ENCODE data around the gene CFL1.
"Not testable (repeated sequence)": the region's sequence is repeated elsewhere in the genome, so short reads cannot be mapped to it uniquely, and the experiment has no call there.

Gene CFL1

GRCh38 chr11:65843811-65844210 is 14.2 kb downstream of the CFL1 start:
- DNase-seq (ENCODE audit: low spot score) (no peak), FAIRE-seq (no peak)

DNA sequence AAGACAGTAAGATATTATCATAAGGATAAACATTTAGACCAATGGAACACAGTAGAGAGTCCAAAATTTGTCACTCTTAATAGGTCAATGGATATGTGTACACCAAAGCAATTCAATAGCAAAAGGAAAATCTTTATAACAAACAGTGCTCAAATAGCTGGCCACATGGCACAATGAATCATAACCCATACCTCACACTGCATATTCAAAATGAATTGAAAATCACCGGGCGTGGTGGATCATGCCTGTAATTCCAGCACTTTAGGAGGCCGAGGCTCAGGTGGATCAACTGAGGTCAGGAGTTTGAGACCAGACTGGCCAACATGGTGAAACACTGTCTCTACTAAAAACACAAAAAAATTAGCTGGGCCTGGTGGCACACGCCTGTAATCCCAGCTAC is 15.8 kb downstream of the CFL1 start:
- FAIRE-seq (no peak), DNase-seq (ENCODE audit: low spot score) (no peak)

- FAIRE-seq: peak; percentile 44
- DNase-seq (ENCODE audit: low spot score): no peak
Measured at GRCh38 chr11:65834202-65834601, 23.8 kb downstream of the CFL1 start.

DNA sequence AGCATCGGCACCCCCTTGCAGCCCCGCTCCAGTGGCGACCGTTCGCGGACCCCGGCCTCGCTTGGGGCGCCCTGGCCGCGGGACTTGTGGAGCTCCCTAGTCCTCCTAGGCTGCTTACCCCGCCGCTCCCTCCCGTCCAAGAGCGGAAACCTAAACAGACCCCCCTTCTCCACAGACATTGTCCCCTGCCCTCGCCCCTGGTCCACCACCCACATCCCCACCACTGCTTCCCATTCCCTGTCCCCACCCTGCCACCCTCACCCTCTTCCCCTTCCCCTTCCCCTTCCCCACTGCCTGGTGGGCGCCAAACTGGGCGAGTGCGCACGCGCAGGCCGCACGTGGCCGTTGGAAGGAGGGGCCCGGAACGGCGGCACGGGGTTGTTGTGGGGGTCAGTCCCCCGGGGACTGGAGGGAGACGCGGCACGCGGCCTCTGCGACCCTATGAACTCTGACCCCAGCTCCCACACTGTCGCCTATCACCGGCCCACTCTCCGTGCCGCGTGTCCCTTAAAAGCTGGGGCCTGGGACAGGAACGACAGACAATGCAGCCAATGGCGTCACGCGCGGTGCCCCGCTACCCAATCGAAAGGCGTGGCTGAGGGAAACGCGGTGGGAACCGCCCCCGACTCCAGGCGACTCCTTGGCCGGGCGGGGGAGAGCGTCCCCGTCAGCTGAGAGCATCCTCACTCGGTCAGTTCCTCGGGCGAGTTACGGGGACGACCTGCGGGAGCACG is 24.5 kb downstream of the CFL1 start, which contains the start of gene SNX32:
Gene SNX32 (plus strand): TSS at position 667 of the 734 bp plus-strand sequence. CDS start 103 bp downstream, outside the sequence.
- DNase-seq (ENCODE audit: low spot score) (no peak), FAIRE-seq (no peak)

- DNase-seq (ENCODE audit: low spot score); FAIRE-seq: not testable (repeated sequence)
Measured at GRCh38 chr11:65832231-65832630, 25.7 kb downstream of the CFL1 start.

GRCh38 chr11:65829459-65829858 is 28.5 kb downstream of the CFL1 start:
- DNase-seq (ENCODE audit: low spot score): no peak
- no peak for FAIRE-seq

GRCh38 chr11:65826984-65827735 is 30.8 kb downstream of the CFL1 start:
- no peak for FAIRE-seq
- no peak for DNase-seq (ENCODE audit: low spot score)

DNA sequence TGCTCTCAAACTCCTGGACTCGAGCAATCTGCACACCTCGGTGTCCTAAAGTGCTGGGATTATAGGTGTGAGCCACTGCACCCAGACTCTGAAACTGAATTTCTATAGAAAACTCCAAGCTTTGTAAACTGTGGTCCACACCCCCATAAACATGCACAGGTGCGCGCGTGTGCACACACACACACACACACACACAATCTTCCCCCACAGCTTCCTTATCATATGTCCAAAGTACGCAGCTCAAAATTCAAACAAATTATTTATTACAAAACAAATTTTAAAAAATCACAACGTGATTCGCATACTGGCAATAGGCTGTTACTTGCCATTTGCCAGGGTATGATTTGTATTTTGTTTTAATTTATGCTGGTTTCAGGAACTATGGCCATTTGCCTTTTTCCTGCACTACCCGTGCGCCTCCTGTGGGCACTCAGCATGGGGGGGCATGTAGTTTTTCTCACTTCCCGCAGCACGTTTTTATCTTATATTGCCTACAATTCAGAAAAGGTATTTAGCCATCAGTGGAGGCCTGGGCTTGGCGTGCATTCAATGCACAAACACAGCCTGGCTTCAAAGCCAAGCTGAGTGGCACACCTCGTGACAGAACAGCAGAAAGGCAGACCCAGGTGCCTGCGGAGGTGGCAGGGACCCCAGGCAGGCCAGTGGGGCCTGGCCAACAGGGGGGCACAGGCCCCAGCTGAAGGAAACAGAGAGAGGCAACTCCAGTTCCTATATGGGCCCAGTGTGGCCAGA is 35.0 kb downstream of the CFL1 start:
- no peak for FAIRE-seq
- DNase-seq (ENCODE audit: low spot score): no peak

- no peak for FAIRE-seq
- no peak for DNase-seq (ENCODE audit: low spot score)
Measured at GRCh38 chr11:65821107-65821506, 36.9 kb downstream of the CFL1 start.

DNA sequence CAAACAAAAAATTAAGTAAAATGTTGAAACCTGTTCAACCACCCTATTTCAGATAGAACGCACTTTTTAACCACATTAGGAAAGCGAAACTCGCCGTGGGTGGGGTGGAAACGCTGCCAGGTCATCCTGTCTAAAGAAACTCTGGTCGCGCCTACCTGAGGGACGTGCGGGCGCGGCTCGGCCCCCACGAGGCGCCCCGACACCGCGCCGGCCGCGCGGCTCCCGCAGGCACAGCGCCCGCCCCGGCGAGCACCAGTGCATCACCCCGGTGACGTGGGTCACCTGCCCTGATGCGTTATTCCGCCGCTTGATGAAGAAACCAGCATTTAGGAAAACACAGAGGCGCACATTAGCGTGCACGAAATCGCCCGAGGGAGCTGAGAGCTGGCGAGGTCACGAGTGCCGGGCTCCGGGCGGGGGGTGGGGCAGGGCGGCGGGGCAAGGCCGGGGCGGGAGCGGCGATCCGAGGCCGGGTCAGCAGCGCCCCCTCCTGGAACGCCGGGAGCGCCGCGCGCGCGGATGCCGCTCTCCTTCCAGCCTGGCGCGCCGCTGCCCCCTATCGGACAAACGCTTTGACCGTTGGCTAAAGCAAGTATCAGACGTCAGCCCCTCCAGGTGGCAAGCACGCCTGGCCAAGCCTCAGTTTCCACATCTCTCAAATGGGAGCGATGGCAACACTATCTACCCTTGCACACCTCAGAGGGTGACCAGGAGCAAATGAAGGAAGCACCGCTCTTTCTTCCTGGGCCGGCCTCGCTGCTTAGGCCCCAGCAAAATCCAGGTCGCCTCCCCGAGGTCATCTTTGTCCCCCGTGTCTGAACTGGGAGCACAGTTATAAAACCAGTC is 39.9 kb downstream of the CFL1 start:
- FAIRE-seq: peak; percentile 23

GRCh38 chr11:65817312-65817834 is 40.6 kb downstream of the CFL1 start:
- no peak for FAIRE-seq
- no peak for DNase-seq (ENCODE audit: low spot score)

More for the DNA sequence above, 39.9 kb downstream of the CFL1 start:
- DNase-seq (ENCODE audit: low spot score): peak; percentile 96

DNA sequence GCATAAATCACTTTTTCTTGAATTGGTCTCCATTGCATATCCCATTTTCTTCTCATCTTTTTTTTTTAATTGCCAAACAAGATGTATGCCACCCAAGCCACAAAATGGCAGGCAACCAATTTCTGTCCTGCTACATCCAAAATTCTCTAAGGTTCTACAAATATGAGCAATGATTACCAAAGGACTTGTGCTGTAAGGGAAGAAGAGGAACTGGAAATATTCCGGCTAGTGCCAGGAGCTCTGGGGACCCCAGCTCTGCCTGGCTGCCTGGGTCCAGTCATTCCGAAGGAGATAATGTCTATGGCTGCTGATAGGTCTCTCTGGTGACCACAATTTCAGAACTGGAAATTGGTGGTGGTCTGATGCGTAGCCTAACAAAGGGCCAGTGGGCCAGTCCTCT is 41.3 kb downstream of the CFL1 start:
- DNase-seq (ENCODE audit: low spot score) (no peak), FAIRE-seq (no peak)

- DNase-seq (ENCODE audit: low spot score) (no peak), FAIRE-seq (no peak)
Measured at GRCh38 chr11:65814986-65815565, 42.9 kb downstream of the CFL1 start.

DNA sequence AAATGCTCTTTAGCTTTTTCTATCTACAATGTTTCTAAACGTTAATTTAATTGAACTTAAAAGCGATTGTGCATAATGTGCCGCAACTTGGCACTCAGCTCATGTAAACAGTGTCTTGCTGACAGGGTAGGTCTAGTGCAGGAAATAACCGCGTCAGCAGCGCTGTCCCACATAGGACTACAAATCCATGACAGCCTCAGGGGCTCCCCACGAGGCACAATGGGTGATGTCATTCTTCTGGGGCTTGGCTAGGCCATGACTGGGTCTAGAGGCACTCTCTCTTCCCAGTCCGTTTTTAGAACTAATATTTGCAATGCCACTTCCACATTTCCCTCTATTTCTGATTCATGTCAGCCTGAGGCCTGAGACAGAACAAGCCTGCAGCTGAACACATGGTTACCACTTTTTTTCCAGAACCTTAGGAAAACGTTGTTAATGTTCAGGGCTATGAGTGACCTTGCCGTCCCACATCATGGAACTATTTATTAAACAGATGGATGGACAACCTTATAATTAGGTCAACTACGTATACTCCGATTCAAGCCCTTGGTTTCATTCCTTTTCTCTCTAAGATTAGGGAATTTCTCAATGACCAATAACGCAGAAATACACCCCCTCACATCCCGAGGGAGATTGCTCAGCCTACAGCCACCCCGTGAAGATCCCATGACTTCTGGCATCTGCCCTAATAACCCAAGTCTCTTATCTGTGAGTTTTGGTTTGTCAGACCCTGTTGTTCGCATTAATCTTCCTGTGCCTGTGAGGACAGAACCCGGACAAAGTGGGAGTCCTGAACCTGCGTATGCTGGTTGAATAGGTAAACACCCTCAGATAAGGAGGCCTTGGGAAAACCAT is 43.6 kb downstream of the CFL1 start:
- FAIRE-seq: no peak

DNA sequence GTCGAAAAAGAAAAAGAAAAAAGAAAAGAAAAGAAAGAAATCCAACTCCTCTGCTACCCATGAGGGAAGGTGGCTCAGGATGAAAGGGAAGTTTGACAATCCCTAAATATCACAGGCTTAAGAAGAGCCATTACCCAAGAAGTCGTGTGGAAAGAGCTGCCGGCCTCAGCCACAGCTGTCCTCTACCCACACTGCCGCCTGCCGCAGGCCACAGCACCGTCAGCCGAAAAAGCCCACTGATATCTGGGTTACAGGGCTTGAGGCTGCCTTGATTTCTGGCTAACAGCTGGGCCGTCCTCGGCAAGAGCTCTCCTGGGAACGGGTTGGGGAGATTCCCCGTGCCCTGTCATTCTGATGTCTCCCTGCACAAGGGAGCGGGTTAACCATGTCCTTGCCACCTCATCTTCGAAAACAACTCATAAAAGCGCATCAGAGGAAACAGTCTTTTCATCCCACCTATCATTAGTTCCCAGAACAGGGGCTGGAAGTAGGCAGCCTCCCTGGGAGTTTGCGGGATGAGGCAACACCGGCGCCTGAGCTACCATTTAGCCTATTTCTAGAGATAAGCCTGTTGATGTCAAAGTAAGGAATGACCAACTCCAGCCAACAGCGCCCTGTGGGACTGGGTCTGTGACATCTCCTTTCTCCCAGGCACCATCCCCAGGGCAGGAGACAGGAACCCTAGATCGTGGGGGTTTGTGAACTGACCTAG is 46.1 kb downstream of the CFL1 start:
- DNase-seq (ENCODE audit: low spot score) (no peak), FAIRE-seq (no peak)

More for the DNA sequence above, 43.6 kb downstream of the CFL1 start:
- DNase-seq (ENCODE audit: low spot score): no peak

GRCh38 chr11:65810046-65810868 is 47.7 kb downstream of the CFL1 start:
- FAIRE-seq (peak; percentile 96), DNase-seq (ENCODE audit: low spot score) (no peak)

GRCh38 chr11:65809496-65809895 is 48.5 kb downstream of the CFL1 start:
- FAIRE-seq (no peak), DNase-seq (ENCODE audit: low spot score) (no peak)
